B cell (primary cell): ENCODE results near the gene KDM7A. TPM values are rescaled to one million over a fixed set of nuclear protein-coding genes. Genes with fewer than 3 reads are reported as not detected.

Experiments used
- ATAC-seq: fragments of 200-7000 bp; cut with Tn5 transposase; one replicate; pipeline ENCODE4 v1.10.0; 2021; ENCODE audit warnings: low read depth, mild to moderate bottlenecking, moderate number of reproducible peaks, moderate library complexity
- CTCF ChIA-PET: fragments of 350-600 bp; sonication (Branson Sonifier 250); formaldehyde crosslinking; loops from one replicate; lab custom pipeline; 2021; ENCODE audit warnings: antibody characterized with exemption, inconsistent platforms; lab: Charles Lee
- POLR2A ChIA-PET: fragments of 350-600 bp; sonication (Branson Sonifier 250); formaldehyde crosslinking; loops from one replicate; lab custom pipeline; 2021; ENCODE audit warnings: antibody characterized with exemption; lab: Charles Lee
- DNase-seq: peaks from one replicate; pipeline ENCODE4 v3.0.0; 2013
- H2AFZ ChIP-seq: 2 replicates; pipeline ENCODE4 v1.6.1; 2012; ENCODE audit warnings: mild to moderate bottlenecking, low read depth, low read length; ENCODE audit not compliant: insufficient read depth, poor library complexity, severe bottlenecking
- H3K27ac ChIP-seq, 2 donors: 1 replicate in 1 of 2; 2 replicates in 1 of 2; pipeline ENCODE4 v1.5.1; 2012 to 2013; ENCODE audit warnings: low read length in 2 of 2, mild to moderate bottlenecking in 2 of 2, moderate library complexity in 1 of 2
- H3K27me3 ChIP-seq, 4 experiments: fragments of 200-600 bp in 1 of 4; sonication (generic) in 1 of 4; replicated peaks in 1 of 4; 1 replicate in 2 of 4; 2 replicates in 2 of 4; pipeline versions ENCODE4 v1.6.1 to v1.7.0; 2013 to 2016; ENCODE audit warnings: low read length in 3 of 4, mild to moderate bottlenecking in 2 of 4, mixed read lengths in 1 of 4, moderate library complexity in 1 of 4; ENCODE audit not compliant: insufficient read depth in 4 of 4, control insufficient read depth in 3 of 4; ENCODE audit errors: control extremely low read depth in 1 of 4
- H3K36me3 ChIP-seq, 2 experiments: replicated peaks in 1 of 2; 1 replicate in 1 of 2; 2 replicates in 1 of 2; pipeline versions ENCODE4 v1.6.1 to v1.7.1; 2013; ENCODE audit warnings: low read length in 1 of 2; ENCODE audit not compliant: insufficient read depth in 2 of 2, control insufficient read depth in 1 of 2; ENCODE audit errors: control extremely low read depth in 1 of 2, extremely low read depth in 1 of 2
- H3K4me1 ChIP-seq, 2 donors: fragments of 200-600 bp in 1 of 2; sonication (generic) in 1 of 2; 1 replicate in 1 of 2; 2 replicates in 1 of 2; pipeline versions ENCODE4 v1.5.1 to v1.6.1; 2013 to 2017; ENCODE audit warnings: low read length in 2 of 2; ENCODE audit not compliant: control insufficient read depth in 2 of 2, insufficient read depth in 2 of 2
- H3K4me2 ChIP-seq: replicated peaks from 2 replicates; pipeline ENCODE3; 2012; ENCODE audit warnings: mild to moderate bottlenecking, low read depth, low read length; ENCODE audit not compliant: poor library complexity, severe bottlenecking
- H3K4me3 ChIP-seq, 5 experiments: fragments of 200-600 bp in 1 of 5; sonication (generic) in 1 of 5; 1 replicate in 3 of 5; 2 replicates in 2 of 5; pipeline versions ENCODE4 v1.5.1 to v1.7.0; 2011 to 2016; ENCODE audit warnings: low read length in 4 of 5, mild to moderate bottlenecking in 4 of 5, low read depth in 2 of 5, control low read depth in 1 of 5, moderate library complexity in 1 of 5; ENCODE audit not compliant: insufficient read depth in 1 of 5; ENCODE audit errors: control extremely low read depth in 1 of 5, extremely low read depth in 1 of 5
- H3K79me2 ChIP-seq: fragments of 200-600 bp; sonication (generic); one replicate; pipeline ENCODE4 v1.6.0; 2016; ENCODE audit warnings: low read length; ENCODE audit not compliant: control insufficient read depth, insufficient read depth
- H3K9ac ChIP-seq: fragments of 200-600 bp; sonication (generic); 2 replicates; pipeline ENCODE4 v1.6.1; 2017; ENCODE audit warnings: mild to moderate bottlenecking, low read length, moderate library complexity
- H3K9me3 ChIP-seq, 3 donors: one replicate each; pipeline versions ENCODE4 v1.6.1 to v1.7.1; 2013; ENCODE audit warnings: low read length in 2 of 3; ENCODE audit not compliant: control insufficient read depth in 2 of 3, insufficient read depth in 1 of 3; ENCODE audit errors: control extremely low read depth in 1 of 3
- H4K20me1 ChIP-seq: 2 replicates; pipeline ENCODE4 v1.6.0; 2012; ENCODE audit warnings: mild to moderate bottlenecking, low read length; ENCODE audit not compliant: insufficient read depth, control insufficient read depth, poor library complexity, severe bottlenecking
- H3K27ac Mint-ChIP-seq: one replicate; pipeline ENCODE4 v1.8.0; 2021; ENCODE audit warnings: mixed read lengths
- H3K27me3 Mint-ChIP-seq: one replicate; pipeline ENCODE4 v1.8.0; 2021; ENCODE audit warnings: mixed read lengths
- H3K4me1 Mint-ChIP-seq: one replicate; pipeline ENCODE4 v1.8.0; 2021; ENCODE audit warnings: mixed read lengths
- H3K4me3 Mint-ChIP-seq: one replicate; pipeline ENCODE4 v1.8.0; 2021; ENCODE audit warnings: mixed read lengths
- H3K9me3 Mint-ChIP-seq: one replicate; pipeline ENCODE4 v1.8.0; 2022; ENCODE audit warnings: mixed read lengths; ENCODE audit not compliant: insufficient read depth
- CTCF ChIP-seq: fragments of 200-600 bp; IDR thresholded peaks from one replicate; pipeline ENCODE4 v1.8.0; 2022; ENCODE audit warnings: antibody characterized with exemption, mild to moderate bottlenecking
- EZH2 ChIP-seq: IDR thresholded peaks from 2 replicates; pipeline ENCODE4 v1.6.1; 2012; ENCODE audit warnings: borderline replicate concordance, low read depth, mild to moderate bottlenecking, moderate library complexity, low read length; ENCODE audit not compliant: insufficient read depth, poor library complexity, severe bottlenecking
- WGBS: methylation state at CpG from one replicate; pipeline ENCODE4 v1.1.5; 2013; ENCODE audit warnings: missing lambda C conversion rate; ENCODE audit not compliant: insufficient coverage; 5-methylcytosine and 5-hydroxymethylcytosine counted together
- intact Hi-C: fragments of 100-400 bp; cut with micrococcal nuclease; formaldehyde crosslinking; loops from one replicate; pipeline ENCODE4 v1.10.0; 2022
- polyA plus RNA-seq: library from polyadenylated mRNA; depleted of rRNA; stranded (reverse); fragments of >200 nt; gene quantifications from 2 replicates; pipeline ENCODE4 v1.2.3, GENCODE V29; 2012
- total RNA-seq, 2 donors: library from RNA; stranded (reverse); fragments of 120-200 nt in 1 of 2; gene quantifications; 1 replicate in 1 of 2; 2 replicates in 1 of 2; pipeline versions ENCODE4 v1.2.3 to v1.2.4, GENCODE V29; 2013 to 2022

Gene KDM7A
- total and polyA plus RNA-seq, 2 donors (not counting 1 experiment from before 2014, with no cell fraction given), result 16.1 to 50.8 TPM

GRCh38 chr7:140096459-140096858 is 80.3 kb downstream of the KDM7A start:
- CTCF ChIA-PET, result no interaction called here
- Mint-ChIP-seq H3K27me3 (no peaks in the 10 kb centered on the region), H3K4me3 (no peak overlapping the region), H3K9me3 (no peaks in the 10 kb centered on the region), H3K27ac (no peak overlapping the region), H3K4me1 (no peaks in the 10 kb centered on the region)
- intact Hi-C loops, result no loop called here
- H4K20me1 ChIP-seq, result peaks cover 5% of the 10 kb centered on the region
- no peaks in the 10 kb centered on the region for H3K27me3 ChIP-seq
- H3K4me1 ChIP-seq, result no peaks in the 10 kb centered on the region
- no peak overlapping the region for H3K4me2 ChIP-seq
- H2AFZ ChIP-seq, result no peak overlapping the region
- H3K36me3 ChIP-seq, result peaks cover 24 to 89% of the 10 kb centered on the region in 2 experiments
- TF ChIP-seq CTCF (no peak), EZH2 (no peak)
- no peak overlapping the region for H3K9ac ChIP-seq
- WGBS, result 100% methylated on average over 1 of the region's 4 CpGs
- DNase-seq (no peak), ATAC-seq (no peak)
- H3K9me3 ChIP-seq, result no peaks in the 10 kb centered on the region
- H3K27ac ChIP-seq, result no peak overlapping the region
- H3K4me3 ChIP-seq, result no peak overlapping the region
- H3K79me2 ChIP-seq, result no peaks in the 10 kb centered on the region
- POLR2A ChIA-PET, result no interaction called here

GRCh38 chr7:140093375-140093774 is 83.4 kb downstream of the KDM7A start:
- Histone ChIP-seq H2AFZ (no peak overlapping the region), H3K27me3 (no peaks in the 10 kb centered on the region), H3K4me2 (no peak overlapping the region), H4K20me1 (no peaks in the 10 kb centered on the region), H3K9me3 (no peaks in the 10 kb centered on the region), H3K9ac (no peak overlapping the region), H3K4me3 (no peak overlapping the region), H3K27ac (no peak overlapping the region), H3K4me1 (no peaks in the 10 kb centered on the region), H3K36me3 (peaks cover 29 to 71% of the 10 kb centered on the region in 2 experiments), H3K79me2 (no peaks in the 10 kb centered on the region)
- no peak overlapping the region for H3K4me3 Mint-ChIP-seq
- no CpG with 5 or more reads among the region's 1 CpG for WGBS
- TF ChIP-seq CTCF (no peak), EZH2 (no peak)
- ATAC-seq (no peak), DNase-seq (no peak)
- H3K27ac Mint-ChIP-seq, result no peak overlapping the region
- intact Hi-C loops, result no loop called here
- no peaks in the 10 kb centered on the region for H3K9me3 Mint-ChIP-seq
- no peaks in the 10 kb centered on the region for H3K4me1 Mint-ChIP-seq
- ChIA-PET CTCF (no interaction called here), POLR2A (no interaction called here)
- H3K27me3 Mint-ChIP-seq, result no peaks in the 10 kb centered on the region
